HepG2 (cell line): ENCODE data around the gene ATN1. TPM values are rescaled to one million over a fixed set of nuclear protein-coding genes. Genes with fewer than 3 reads are reported as not detected.
A peak's percentile ranks its signal among the peaks of the same experiment; 100 is the strongest.

Source experiments
- ATAC-seq: fragments of 200-7000 bp; cut with Tn5 transposase; 3 replicates; pipeline ENCODE4 v1.9.1; 2020; ENCODE audit warnings: mild to moderate bottlenecking, moderate library complexity
- BruUV-seq: library from RNA; stranded (reverse); fragments of 400-500 nt; replicated peaks from 2 replicates; lab custom pipeline; 2021; lab: Mats Ljungman, UMichigan
- CTCF ChIA-PET: fragments of 300-600 bp; formaldehyde crosslinking; extraction: SDS; loops from one replicate; lab custom pipeline; 2021; ENCODE audit warnings: low total read pairs, inconsistent platforms, low intra/inter-chr PET ratio; lab: Yijun Ruan, JAX
- POLR2A ChIA-PET: fragments of 350-600 bp; sonication (Branson Sonifier 250); formaldehyde crosslinking; loops from one replicate; lab custom pipeline; 2020; ENCODE audit warnings: antibody characterized with exemption, inconsistent platforms; lab: Yijun Ruan, JAX
- DNase-seq: peaks from one replicate; pipeline ENCODE4 v3.0.0-alpha.2; 2015; ENCODE audit warnings: low spot score
- FAIRE-seq: peaks from 3 replicates; lab custom pipeline; 2011; peaks lifted over from hg19 to GRCh38; lab: Jason Lieb, UNC
- H2AFZ ChIP-seq: one replicate; pipeline ENCODE4 v1.6.1; 2011; ENCODE audit warnings: low read length, inconsistent platforms
- H3K27ac ChIP-seq: fragments of 300-600 bp; 3 replicates; pipeline ENCODE4 v1.8.0; 2011; ENCODE audit warnings: mixed run types, mild to moderate bottlenecking, mixed read lengths, low read length, inconsistent platforms; ENCODE audit not compliant: insufficient read depth; ENCODE audit errors: extremely low read length
- H3K27me3 ChIP-seq, 2 experiments: fragments of 200-600 bp in 1 of 2; 2 replicates in 1 of 2; 3 replicates in 1 of 2; pipeline versions ENCODE4 v1.6.0 to v1.8.0; 2011; ENCODE audit warnings: low read length in 2 of 2, mild to moderate bottlenecking in 2 of 2, moderate library complexity in 2 of 2, inconsistent platforms in 1 of 2; ENCODE audit not compliant: insufficient read depth in 2 of 2, control insufficient read depth in 1 of 2
- H3K36me3 ChIP-seq, 2 experiments: fragments of 200-600 bp in 1 of 2; replicated peaks in 1 of 2; 2 replicates in 1 of 2; 3 replicates in 1 of 2; pipeline versions ENCODE4 v1.5.1 to v1.8.0; 2011; ENCODE audit warnings: low read length in 2 of 2, inconsistent platforms in 1 of 2; ENCODE audit not compliant: insufficient read depth in 2 of 2, control insufficient read depth in 1 of 2
- H3K4me1 ChIP-seq: 2 replicates; pipeline ENCODE4 v1.5.1; 2012; ENCODE audit warnings: low read length, inconsistent platforms; ENCODE audit not compliant: insufficient read depth
- H3K4me2 ChIP-seq: 2 replicates; pipeline ENCODE4 v1.6.0; 2011; ENCODE audit warnings: low read depth, low read length, inconsistent platforms
- H3K4me3 ChIP-seq, 3 experiments: fragments of 200-600 bp in 1 of 3; sonication (generic), shearing (Covaris generic) in 1 of 3; replicated peaks in 1 of 3; 2 replicates each; pipeline ENCODE4 v1.5.1; 2011 to 2016; ENCODE audit warnings: low read length in 3 of 3, inconsistent platforms in 2 of 3, low read depth in 2 of 3, mild to moderate bottlenecking in 2 of 3, control low read depth in 1 of 3, mixed read lengths in 1 of 3; ENCODE audit not compliant: insufficient read depth in 1 of 3
- H3K79me2 ChIP-seq: one replicate; pipeline ENCODE4 v1.6.1; 2011; ENCODE audit warnings: low read length, inconsistent platforms; ENCODE audit not compliant: insufficient read depth
- H3K9ac ChIP-seq: 2 replicates; pipeline ENCODE4 v1.6.0; 2011; ENCODE audit warnings: mild to moderate bottlenecking, low read depth, low read length, inconsistent platforms; ENCODE audit not compliant: insufficient read depth
- H3K9me3 ChIP-seq: 2 replicates; pipeline ENCODE4 v1.5.1; 2012; ENCODE audit warnings: mild to moderate bottlenecking, low read length
- H4K20me1 ChIP-seq: 2 replicates; pipeline ENCODE4 v1.6.0; 2011; ENCODE audit warnings: inconsistent platforms, mild to moderate bottlenecking, low read length, moderate library complexity; ENCODE audit not compliant: insufficient read depth
- FOSL2 ChIP-seq: sonication (generic); formaldehyde crosslinking; IDR thresholded peaks from 2 replicates; pipeline ENCODE4 v1.4.0; 2020; ENCODE audit warnings: missing genetic modification reagents
- KLF6 ChIP-seq: IDR thresholded peaks from 2 replicates; pipeline ENCODE4 v1.8.0; 2016; ENCODE audit warnings: missing biosample characterization, missing genetic modification reagents
- RBFOX2 ChIP-seq: fragments of 200-400 bp; formaldehyde crosslinking; IDR thresholded peaks from 2 replicates; pipeline ENCODE4 v1.6.1; 2017; ENCODE audit warnings: low read depth, mild to moderate bottlenecking, low read length
- RBM22 ChIP-seq: fragments of 200-400 bp; formaldehyde crosslinking; optimal IDR thresholded peaks from 2 replicates; pipeline ENCODE3; 2017; ENCODE audit warnings: mild to moderate bottlenecking, low read length, moderate library complexity
- RXRB ChIP-seq: IDR thresholded peaks from 2 replicates; pipeline ENCODE4 v1.6.1; 2016; ENCODE audit warnings: borderline replicate concordance, missing genetic modification reagents, missing compliant biosample characterization
- ZNF30 ChIP-seq: sonication (generic); formaldehyde crosslinking; IDR thresholded peaks from 2 replicates; pipeline ENCODE4 v1.5.0; 2020; ENCODE audit warnings: mild to moderate bottlenecking, missing genetic modification reagents
- ZNF562 ChIP-seq: sonication (generic); formaldehyde crosslinking; IDR thresholded peaks from 2 replicates; pipeline ENCODE4 v1.8.0; 2022; ENCODE audit warnings: missing genetic modification reagents, borderline replicate concordance
- WGBS: methylation state at CpG from one replicate; pipeline ENCODE4 v1.1.6; 2017; ENCODE audit warnings: low lambda C conversion rate; 5-methylcytosine and 5-hydroxymethylcytosine counted together
- in situ Hi-C: cut with HindIII; loops from 2 replicates; pipeline ENCODE4 v1.10.0; 2017; ENCODE audit warnings: low pct_unique_long_range_greater_than_20kb; ENCODE audit not compliant: extremely low pct_ligation_motif_present
- intact Hi-C: fragments of 100-400 bp; cut with micrococcal nuclease; formaldehyde crosslinking; loops from one replicate; pipeline ENCODE4 v1.10.0; 2022; ENCODE audit not compliant: unreplicated experiment
- polyA plus RNA-seq, 8 experiments: library from polyadenylated mRNA; depleted of rRNA in 3 of 8; stranded (reverse) in 7 of 8; unstranded in 1 of 8; fragments of >200 nt; fragmentation: Illumina TruSeq in 4 of 8; extraction: Trizol in 4 of 8; gene quantifications; 2 replicates each; pipeline versions ENCODE4 v1.2.1 to v1.2.3, GENCODE V29; 2011 to 2016; ENCODE audit warnings: low read depth in 4 of 8, missing spikeins in 1 of 8, mixed read lengths in 1 of 8; ENCODE audit not compliant: insufficient read depth in 1 of 8
- total RNA-seq, 5 experiments: library from RNA; depleted of rRNA; stranded (reverse); fragments of >200 nt; fragmentation: Illumina TruSeq; extraction: Trizol; gene quantifications; 2 replicates each; pipeline ENCODE4 v1.2.3, GENCODE V29; 2016; ENCODE audit warnings: low read depth in 1 of 5
- TF ChIP-seq, protein P1 (sequence below): sonication (generic); formaldehyde crosslinking; IDR thresholded peaks from 2 replicates; pipeline ENCODE4 v1.5.0; 2020; ENCODE audit warnings: mild to moderate bottlenecking, missing genetic modification reagents, borderline replicate concordance

The ATN1 gene
- total and polyA plus RNA-seq, 2 of the 13 experiments (the other 11 are each of a cell fraction or from before 2014, with no cell fraction given): 2.1 to 8.6 TPM

- 93% methylated on average over 7 of the region's 7 CpGs for WGBS
- DNase-seq (no peak), ATAC-seq (no peak), FAIRE-seq (no peak)
- ChIA-PET CTCF (no interaction called here), POLR2A (no interaction called here)
- no peaks in the 10 kb centered on the region for H4K20me1 ChIP-seq
- H3K27me3 ChIP-seq: no peaks in the 10 kb centered on the region
- no peak overlapping the region for H3K4me2 ChIP-seq
- in situ Hi-C loops: no loop called here
- H3K27ac ChIP-seq: no peak overlapping the region
- H3K4me3 ChIP-seq: no peak overlapping the region
- H3K4me1 ChIP-seq: peaks cover 30% of the 10 kb centered on the region
- intact Hi-C loops: no loop called here
- no peaks in the 10 kb centered on the region for H3K9me3 ChIP-seq
- H3K9ac ChIP-seq: no peak overlapping the region
- no TSS peak for BruUV-seq
- peaks cover 2% of the 10 kb centered on the region for H3K79me2 ChIP-seq
- TF ChIP-seq RBM22: peak; percentile 77
- 0 out of 2 replicates have a peak, but pooled peaks have one; percentile 26 for TF ChIP-seq RBFOX2
- no peak for TF ChIP-seq RXRB (CRISPR knock-in tag)
- TF ChIP-seq, all 625 proteins: peak for 2
- H2AFZ ChIP-seq: no peak overlapping the region
- H3K36me3 ChIP-seq: peaks cover 5 to 33% of the 10 kb centered on the region in 2 experiments; a peak in 3 of 5 replicates
Measured at GRCh38 chr12:6921539-6921938, 6.2 kb upstream of the ATN1 start.

GRCh38 chr12:6921996-6922946, 5.5 kb upstream of the ATN1 start:
- Histone ChIP-seq H3K36me3 (peaks cover 3 to 26% of the 10 kb centered on the region in 2 experiments; a peak in 3 of 5 replicates), H2AFZ (no peak overlapping the region), H4K20me1 (no peaks in the 10 kb centered on the region)
- DNase-seq (no peak), ATAC-seq (no peak)
- intact Hi-C loops: no loop called here
- TF ChIP-seq ZNF30: no peak
- TF ChIP-seq, protein P1, sequence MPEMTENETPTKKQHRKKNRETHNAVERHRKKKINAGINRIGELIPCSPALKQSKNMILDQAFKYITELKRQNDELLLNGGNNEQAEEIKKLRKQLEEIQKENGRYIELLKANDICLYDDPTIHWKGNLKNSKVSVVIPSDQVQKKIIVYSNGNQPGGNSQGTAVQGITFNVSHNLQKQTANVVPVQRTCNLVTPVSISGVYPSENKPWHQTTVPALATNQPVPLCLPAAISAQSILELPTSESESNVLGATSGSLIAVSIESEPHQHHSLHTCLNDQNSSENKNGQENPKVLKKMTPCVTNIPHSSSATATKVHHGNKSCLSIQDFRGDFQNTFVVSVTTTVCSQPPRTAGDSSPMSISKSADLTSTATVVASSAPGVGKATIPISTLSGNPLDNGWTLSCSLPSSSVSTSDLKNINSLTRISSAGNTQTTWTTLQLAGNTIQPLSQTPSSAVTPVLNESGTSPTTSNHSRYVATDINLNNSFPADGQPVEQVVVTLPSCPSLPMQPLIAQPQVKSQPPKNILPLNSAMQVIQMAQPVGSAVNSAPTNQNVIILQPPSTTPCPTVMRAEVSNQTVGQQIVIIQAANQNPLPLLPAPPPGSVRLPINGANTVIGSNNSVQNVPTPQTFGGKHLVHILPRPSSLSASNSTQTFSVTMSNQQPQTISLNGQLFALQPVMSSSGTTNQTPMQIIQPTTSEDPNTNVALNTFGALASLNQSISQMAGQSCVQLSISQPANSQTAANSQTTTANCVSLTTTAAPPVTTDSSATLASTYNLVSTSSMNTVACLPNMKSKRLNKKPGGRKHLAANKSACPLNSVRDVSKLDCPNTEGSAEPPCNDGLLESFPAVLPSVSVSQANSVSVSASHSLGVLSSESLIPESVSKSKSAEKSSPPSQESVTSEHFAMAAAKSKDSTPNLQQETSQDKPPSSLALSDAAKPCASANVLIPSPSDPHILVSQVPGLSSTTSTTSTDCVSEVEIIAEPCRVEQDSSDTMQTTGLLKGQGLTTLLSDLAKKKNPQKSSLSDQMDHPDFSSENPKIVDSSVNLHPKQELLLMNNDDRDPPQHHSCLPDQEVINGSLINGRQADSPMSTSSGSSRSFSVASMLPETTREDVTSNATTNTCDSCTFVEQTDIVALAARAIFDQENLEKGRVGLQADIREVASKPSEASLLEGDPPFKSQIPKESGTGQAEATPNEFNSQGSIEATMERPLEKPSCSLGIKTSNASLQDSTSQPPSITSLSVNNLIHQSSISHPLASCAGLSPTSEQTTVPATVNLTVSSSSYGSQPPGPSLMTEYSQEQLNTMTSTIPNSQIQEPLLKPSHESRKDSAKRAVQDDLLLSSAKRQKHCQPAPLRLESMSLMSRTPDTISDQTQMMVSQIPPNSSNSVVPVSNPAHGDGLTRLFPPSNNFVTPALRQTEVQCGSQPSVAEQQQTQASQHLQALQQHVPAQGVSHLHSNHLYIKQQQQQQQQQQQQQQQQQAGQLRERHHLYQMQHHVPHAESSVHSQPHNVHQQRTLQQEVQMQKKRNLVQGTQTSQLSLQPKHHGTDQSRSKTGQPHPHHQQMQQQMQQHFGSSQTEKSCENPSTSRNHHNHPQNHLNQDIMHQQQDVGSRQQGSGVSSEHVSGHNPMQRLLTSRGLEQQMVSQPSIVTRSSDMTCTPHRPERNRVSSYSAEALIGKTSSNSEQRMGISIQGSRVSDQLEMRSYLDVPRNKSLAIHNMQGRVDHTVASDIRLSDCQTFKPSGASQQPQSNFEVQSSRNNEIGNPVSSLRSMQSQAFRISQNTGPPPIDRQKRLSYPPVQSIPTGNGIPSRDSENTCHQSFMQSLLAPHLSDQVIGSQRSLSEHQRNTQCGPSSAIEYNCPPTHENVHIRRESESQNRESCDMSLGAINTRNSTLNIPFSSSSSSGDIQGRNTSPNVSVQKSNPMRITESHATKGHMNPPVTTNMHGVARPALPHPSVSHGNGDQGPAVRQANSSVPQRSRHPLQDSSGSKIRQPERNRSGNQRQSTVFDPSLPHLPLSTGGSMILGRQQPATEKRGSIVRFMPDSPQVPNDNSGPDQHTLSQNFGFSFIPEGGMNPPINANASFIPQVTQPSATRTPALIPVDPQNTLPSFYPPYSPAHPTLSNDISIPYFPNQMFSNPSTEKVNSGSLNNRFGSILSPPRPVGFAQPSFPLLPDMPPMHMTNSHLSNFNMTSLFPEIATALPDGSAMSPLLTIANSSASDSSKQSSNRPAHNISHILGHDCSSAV (CRISPR knock-in tag): no peak
- no peak for TF ChIP-seq KLF6 (CRISPR knock-in tag)
- TF ChIP-seq FOSL2: peak; percentile 62
- no peak for TF ChIP-seq ZNF562 (CRISPR knock-in tag)
- TF ChIP-seq, all 625 proteins: peak for 1
- 95% methylated on average over 5 of the region's 9 CpGs for WGBS
- Histone ChIP-seq H3K9ac (no peak overlapping the region), H3K27me3 (no peaks in the 10 kb centered on the region), H3K27ac (no peak overlapping the region), H3K4me1 (peaks cover 34% of the 10 kb centered on the region), H3K4me2 (no peak overlapping the region), H3K79me2 (no peaks in the 10 kb centered on the region), H3K4me3 (no peak overlapping the region), H3K9me3 (no peaks in the 10 kb centered on the region)
- ChIA-PET POLR2A (interaction anchor here (0.8 kb wide), 1 partner anchor 49 kb away, joined by 3 read pairs; the partner anchor contains the start of gene SPSB2), CTCF (no interaction called here)
- in situ Hi-C loops: no loop called here
- BruUV-seq: no TSS peak
- FAIRE-seq: no peak
